Testis (tissue), 3 donors: ENCODE measurements around the gene SGPP2. TPM values are rescaled to one million over a fixed set of nuclear protein-coding genes. Genes with fewer than 3 reads are reported as not detected.
A peak's percentile ranks its signal among the peaks of the same experiment; 100 is the strongest.

ENCODE experiments used
- DNase-seq: peaks from one replicate; pipeline ENCODE4 v3.0.0-alpha.2; 2019
- H3K27ac ChIP-seq, 2 donors: fragments of 200-600 bp; sonication (generic); one replicate each; pipeline ENCODE4 v1.5.1; 2019
- H3K27me3 ChIP-seq: fragments of 200-600 bp; sonication (generic); one replicate; pipeline ENCODE4 v1.5.1; 2019
- H3K36me3 ChIP-seq: fragments of 200-600 bp; sonication (generic); one replicate; pipeline ENCODE4 v1.5.1; 2017; ENCODE audit warnings: low read depth; ENCODE audit errors: missing control alignments
- H3K4me1 ChIP-seq: fragments of 200-600 bp; sonication (generic); one replicate; pipeline ENCODE4 v1.5.1; 2019
- H3K4me3 ChIP-seq, 2 donors: fragments of 200-600 bp; sonication (generic); one replicate each; pipeline ENCODE4 v1.5.1; 2017 to 2019
- H3K9me3 ChIP-seq: fragments of 200-600 bp; sonication (generic); one replicate; pipeline ENCODE4 v1.5.1; 2017
- POLR2A ChIP-seq: fragments of 450-650 bp; IDR thresholded peaks from one replicate; pipeline ENCODE4 v1.6.1; 2017; ENCODE audit warnings: antibody characterized with exemption, mild to moderate bottlenecking, moderate library complexity
- WGBS, 2 donors: methylation state at CpG; one replicate each; pipeline ENCODE4 v1.1.5; 2018; 5-methylcytosine and 5-hydroxymethylcytosine counted together
- intact Hi-C: fragments of 100-400 bp; cut with DNase I; formaldehyde crosslinking; loops from one replicate; pipeline ENCODE4 v1.15.1; 2023; ENCODE audit warnings: low total_unique reads
- polyA plus RNA-seq: library from polyadenylated mRNA; stranded (reverse); fragments of 350-450 nt; fragmentation: Illumina TruSeq; extraction: RNeasy Lipid Tissue Mini Kit (QIAGEN cat#74804); gene quantifications from one replicate; pipeline ENCODE4 v1.2.3, GENCODE V29; 2014; ENCODE audit warnings: low read depth, low replicate concordance; ENCODE audit not compliant: insufficient read depth
- total RNA-seq, 2 donors: library from RNA; depleted of rRNA; stranded (reverse); fragments of >200 nt; gene quantifications; one replicate each; pipeline ENCODE4 v1.2.3, GENCODE V29; 2016
- TF ChIP-seq, protein P1 (sequence below), 3 experiments: fragments of 450-650 bp in 2 of 3; fragments of 200-600 bp in 1 of 3; sonication (generic) in 1 of 3; IDR thresholded peaks; one replicate each; pipeline ENCODE4 v1.5.1; 2016 to 2019; ENCODE audit warnings: antibody characterized with exemption in 3 of 3, mild to moderate bottlenecking in 2 of 3, moderate library complexity in 1 of 3

Gene SGPP2
- total and polyA plus RNA-seq, 3 donors from 2014 or later: 3.0 to 5.9 (median 3.1) TPM

DNA sequence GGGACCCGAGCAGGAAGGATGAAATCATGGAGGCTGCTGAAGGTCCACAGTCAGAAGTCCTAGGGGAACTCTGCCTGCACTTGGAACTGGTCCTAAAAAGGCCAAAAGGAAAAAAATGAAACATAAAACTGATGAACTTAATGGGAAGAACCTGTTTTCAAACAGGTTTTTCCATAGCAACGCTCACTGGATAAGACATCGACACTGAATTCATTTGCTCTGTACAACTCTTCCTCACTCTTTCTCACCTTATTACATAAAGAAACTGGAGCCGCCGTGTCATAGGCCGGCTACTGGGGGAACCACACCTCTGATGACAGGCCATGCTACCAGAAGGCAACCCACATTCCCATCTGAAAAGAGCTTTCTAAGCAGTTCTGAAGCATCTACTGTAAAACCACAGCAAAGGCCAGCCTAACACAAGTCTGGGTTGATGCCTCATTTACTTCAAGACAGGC is 147.9 kb downstream of the SGPP2 start:
- H3K27ac ChIP-seq: peak overlapping the region in 1 of 2 donors; percentile 61
- intact Hi-C loops: no loop called here
- no peaks in the 10 kb centered on the region for H3K27me3 ChIP-seq
- H3K4me3 ChIP-seq: no peak overlapping the region
- WGBS, 2 donors: 67 to 68% methylated on average over 6 of the region's 6 CpGs
- no peak for DNase-seq
- TF ChIP-seq POLR2A: no peak
- TF ChIP-seq, protein P1, sequence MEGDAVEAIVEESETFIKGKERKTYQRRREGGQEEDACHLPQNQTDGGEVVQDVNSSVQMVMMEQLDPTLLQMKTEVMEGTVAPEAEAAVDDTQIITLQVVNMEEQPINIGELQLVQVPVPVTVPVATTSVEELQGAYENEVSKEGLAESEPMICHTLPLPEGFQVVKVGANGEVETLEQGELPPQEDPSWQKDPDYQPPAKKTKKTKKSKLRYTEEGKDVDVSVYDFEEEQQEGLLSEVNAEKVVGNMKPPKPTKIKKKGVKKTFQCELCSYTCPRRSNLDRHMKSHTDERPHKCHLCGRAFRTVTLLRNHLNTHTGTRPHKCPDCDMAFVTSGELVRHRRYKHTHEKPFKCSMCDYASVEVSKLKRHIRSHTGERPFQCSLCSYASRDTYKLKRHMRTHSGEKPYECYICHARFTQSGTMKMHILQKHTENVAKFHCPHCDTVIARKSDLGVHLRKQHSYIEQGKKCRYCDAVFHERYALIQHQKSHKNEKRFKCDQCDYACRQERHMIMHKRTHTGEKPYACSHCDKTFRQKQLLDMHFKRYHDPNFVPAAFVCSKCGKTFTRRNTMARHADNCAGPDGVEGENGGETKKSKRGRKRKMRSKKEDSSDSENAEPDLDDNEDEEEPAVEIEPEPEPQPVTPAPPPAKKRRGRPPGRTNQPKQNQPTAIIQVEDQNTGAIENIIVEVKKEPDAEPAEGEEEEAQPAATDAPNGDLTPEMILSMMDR (IDR thresholded peaks at IDR 0.05): no peak
- no peaks in the 10 kb centered on the region for H3K9me3 ChIP-seq
- H3K4me1 ChIP-seq: peaks cover 10% of the 10 kb centered on the region
- no peaks in the 10 kb centered on the region for H3K36me3 ChIP-seq

DNA sequence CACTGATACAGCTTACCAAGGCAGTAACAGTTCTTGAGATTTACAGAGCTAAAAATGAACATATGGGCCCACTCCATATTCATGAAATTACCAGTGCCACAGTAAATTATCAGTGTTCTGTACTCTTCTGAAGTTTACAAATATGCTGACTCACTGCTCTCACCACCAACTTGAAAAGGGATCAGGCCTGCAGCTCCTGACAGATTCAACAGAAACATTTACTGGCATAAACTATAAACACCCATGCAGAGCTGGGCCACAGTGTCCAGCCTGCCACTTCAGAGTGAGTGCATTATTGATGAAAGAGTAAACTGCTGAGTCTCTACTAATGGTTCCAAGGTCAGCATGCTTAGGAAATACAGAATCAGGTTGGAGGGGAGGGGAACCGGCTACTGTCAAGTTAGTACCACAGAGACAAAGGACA is 148.4 kb downstream of the SGPP2 start:
- TF ChIP-seq, protein P1 (IDR thresholded peaks at IDR 0.05): no peak
- no peak for TF ChIP-seq POLR2A
- H3K4me3 ChIP-seq: no peak overlapping the region
- no peaks in the 10 kb centered on the region for H3K36me3 ChIP-seq
- peak overlapping the region in 1 of 2 donors; percentile 61 for H3K27ac ChIP-seq
- WGBS, 2 donors: 45 to 82% methylated on average over 1 of the region's 1 CpG
- peaks cover 10% of the 10 kb centered on the region for H3K4me1 ChIP-seq
- DNase-seq: no peak
- H3K27me3 ChIP-seq: no peaks in the 10 kb centered on the region
- intact Hi-C loops: no loop called here
- no peaks in the 10 kb centered on the region for H3K9me3 ChIP-seq

DNA sequence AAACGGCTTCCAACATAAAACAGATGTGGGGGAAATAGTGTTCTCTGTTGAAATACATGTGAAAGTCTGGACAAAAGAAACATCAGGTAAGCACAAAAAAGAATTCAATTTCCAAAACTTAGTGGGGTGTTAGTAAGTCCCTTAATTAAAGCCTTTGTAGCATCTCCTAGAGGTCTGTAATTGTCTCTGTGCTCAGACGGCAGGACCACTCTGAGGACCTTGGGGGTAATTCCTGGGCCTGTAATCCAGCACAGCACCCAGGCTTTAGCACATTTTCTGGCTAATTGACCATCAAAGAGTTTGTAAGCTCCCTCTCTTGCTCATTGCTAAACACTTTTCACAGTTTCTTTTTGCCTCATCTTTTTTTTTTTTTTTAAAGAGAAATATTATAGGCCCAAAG is 151.3 kb downstream of the SGPP2 start:
- 84 to 86% methylated on average over 2 of the region's 2 CpGs for WGBS, 2 donors
- DNase-seq: no peak
- H3K4me1 ChIP-seq: peaks cover 10% of the 10 kb centered on the region
- no peak overlapping the region for H3K27ac ChIP-seq
- H3K27me3 ChIP-seq: no peaks in the 10 kb centered on the region
- no peaks in the 10 kb centered on the region for H3K9me3 ChIP-seq
- no peaks in the 10 kb centered on the region for H3K36me3 ChIP-seq
- H3K4me3 ChIP-seq: no peak overlapping the region
- TF ChIP-seq, protein P1 (IDR thresholded peaks at IDR 0.05): no peak
- TF ChIP-seq POLR2A: no peak
- intact Hi-C loops: no loop called here

DNA sequence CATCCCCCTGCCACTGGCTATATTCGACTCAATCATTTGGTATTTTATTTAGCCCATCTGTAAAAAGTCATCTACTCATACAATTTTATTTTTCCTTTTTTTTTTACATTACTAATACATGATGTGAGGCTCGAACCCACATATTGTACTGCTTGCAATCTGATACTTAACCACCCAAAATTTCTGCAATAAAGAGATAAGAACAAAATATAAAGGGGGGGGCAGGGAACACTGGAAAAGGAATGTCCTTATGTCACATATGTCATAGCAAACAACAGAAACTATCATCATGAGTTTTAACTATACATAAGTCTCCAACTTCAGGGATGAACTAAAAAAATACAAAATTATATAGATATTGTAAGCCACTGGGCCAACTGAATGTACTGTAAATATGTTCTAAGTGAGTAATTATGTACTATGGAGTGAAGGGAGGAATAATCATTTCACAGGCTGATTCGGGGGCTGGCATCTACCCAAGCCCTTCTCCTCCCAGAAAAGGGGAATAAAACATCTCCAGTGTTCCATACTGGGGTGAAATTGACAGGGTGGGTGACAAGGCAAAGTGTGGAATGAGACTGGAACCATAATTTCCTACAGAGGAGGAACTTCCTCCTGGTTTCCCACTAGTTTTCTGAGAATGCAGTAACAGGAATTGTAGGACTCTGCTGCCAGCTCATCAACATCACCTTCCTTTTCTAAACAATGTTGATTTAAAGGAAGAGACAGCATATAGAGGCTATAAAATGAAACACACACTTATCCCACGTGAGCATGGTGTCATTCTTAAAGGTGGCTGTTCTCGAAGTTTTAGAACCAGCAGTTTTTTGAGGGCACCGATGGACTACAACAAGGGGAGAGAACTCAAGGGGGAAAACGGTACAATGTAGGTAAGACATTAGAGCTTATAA is 152.1 kb downstream of the SGPP2 start:
- H3K36me3 ChIP-seq: no peaks in the 10 kb centered on the region
- H3K27ac ChIP-seq: no peak overlapping the region
- no peaks in the 10 kb centered on the region for H3K9me3 ChIP-seq
- H3K27me3 ChIP-seq: no peaks in the 10 kb centered on the region
- no peak for TF ChIP-seq POLR2A
- TF ChIP-seq, protein P1 (IDR thresholded peaks at IDR 0.05): no peak
- intact Hi-C loops: no loop called here
- H3K4me1 ChIP-seq: peaks cover 10% of the 10 kb centered on the region
- no peak overlapping the region for H3K4me3 ChIP-seq
- no peak for DNase-seq
- WGBS, 2 donors: 85 to 88% methylated on average over 7 of the region's 7 CpGs
